ENCODE measurements around the gene COL11A1.

Gene COL11A1

GRCh38 chr1:103122983-103123720 is 14.8 kb upstream of the COL11A1 start:
- TF ChIP-seq SIN3A (IDR thresholded peaks at IDR 0.05; ENCODE audit: borderline replicate concordance, insufficient read depth, low read length) = no peak
- TF ChIP-seq FOXP2 (optimal IDR thresholded peaks at IDR 0.05; ENCODE audit: borderline replicate concordance, extremely low read depth, extremely low read length, insufficient read depth) = no peak
- no peak for TF ChIP-seq POLR2AphosphoS5 (IDR thresholded peaks at IDR 0.05; ENCODE audit: low read depth, low read length)
- TF ChIP-seq, protein P1, sequence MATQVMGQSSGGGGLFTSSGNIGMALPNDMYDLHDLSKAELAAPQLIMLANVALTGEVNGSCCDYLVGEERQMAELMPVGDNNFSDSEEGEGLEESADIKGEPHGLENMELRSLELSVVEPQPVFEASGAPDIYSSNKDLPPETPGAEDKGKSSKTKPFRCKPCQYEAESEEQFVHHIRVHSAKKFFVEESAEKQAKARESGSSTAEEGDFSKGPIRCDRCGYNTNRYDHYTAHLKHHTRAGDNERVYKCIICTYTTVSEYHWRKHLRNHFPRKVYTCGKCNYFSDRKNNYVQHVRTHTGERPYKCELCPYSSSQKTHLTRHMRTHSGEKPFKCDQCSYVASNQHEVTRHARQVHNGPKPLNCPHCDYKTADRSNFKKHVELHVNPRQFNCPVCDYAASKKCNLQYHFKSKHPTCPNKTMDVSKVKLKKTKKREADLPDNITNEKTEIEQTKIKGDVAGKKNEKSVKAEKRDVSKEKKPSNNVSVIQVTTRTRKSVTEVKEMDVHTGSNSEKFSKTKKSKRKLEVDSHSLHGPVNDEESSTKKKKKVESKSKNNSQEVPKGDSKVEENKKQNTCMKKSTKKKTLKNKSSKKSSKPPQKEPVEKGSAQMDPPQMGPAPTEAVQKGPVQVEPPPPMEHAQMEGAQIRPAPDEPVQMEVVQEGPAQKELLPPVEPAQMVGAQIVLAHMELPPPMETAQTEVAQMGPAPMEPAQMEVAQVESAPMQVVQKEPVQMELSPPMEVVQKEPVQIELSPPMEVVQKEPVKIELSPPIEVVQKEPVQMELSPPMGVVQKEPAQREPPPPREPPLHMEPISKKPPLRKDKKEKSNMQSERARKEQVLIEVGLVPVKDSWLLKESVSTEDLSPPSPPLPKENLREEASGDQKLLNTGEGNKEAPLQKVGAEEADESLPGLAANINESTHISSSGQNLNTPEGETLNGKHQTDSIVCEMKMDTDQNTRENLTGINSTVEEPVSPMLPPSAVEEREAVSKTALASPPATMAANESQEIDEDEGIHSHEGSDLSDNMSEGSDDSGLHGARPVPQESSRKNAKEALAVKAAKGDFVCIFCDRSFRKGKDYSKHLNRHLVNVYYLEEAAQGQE (IDR thresholded peaks at IDR 0.05; ENCODE audit: insufficient read depth in 1 of 2, low read depth in 2 of 2, low read length in 2 of 2) = no peak
- TF ChIP-seq TAF1 (IDR thresholded peaks at IDR 0.05; ENCODE audit: borderline replicate concordance, insufficient read depth, low read length) = no peak

- TF ChIP-seq POLR2AphosphoS5 (IDR thresholded peaks at IDR 0.05; ENCODE audit: low read depth, low read length) (no peak), FOXP2 (optimal IDR thresholded peaks at IDR 0.05; ENCODE audit: borderline replicate concordance, extremely low read depth, extremely low read length, insufficient read depth) (no peak), TAF1 (IDR thresholded peaks at IDR 0.05; ENCODE audit: borderline replicate concordance, insufficient read depth, low read length) (no peak), SIN3A (IDR thresholded peaks at IDR 0.05; ENCODE audit: borderline replicate concordance, insufficient read depth, low read length) (no peak)
- TF ChIP-seq, protein P1 (IDR thresholded peaks at IDR 0.05; ENCODE audit: insufficient read depth in 1 of 2, low read depth in 2 of 2, low read length in 2 of 2) = no peak
Observed at GRCh38 chr1:103120981-103121380, 12.7 kb upstream of the COL11A1 start.

- TF ChIP-seq, protein P1 (IDR thresholded peaks at IDR 0.05; ENCODE audit: insufficient read depth in 1 of 2, low read depth in 2 of 2, low read length in 2 of 2) = no peak
- no peak for TF ChIP-seq POLR2AphosphoS5 (IDR thresholded peaks at IDR 0.05; ENCODE audit: low read depth, low read length)
- no peak for TF ChIP-seq SIN3A (IDR thresholded peaks at IDR 0.05; ENCODE audit: borderline replicate concordance, insufficient read depth, low read length)
- TF ChIP-seq FOXP2 (optimal IDR thresholded peaks at IDR 0.05; ENCODE audit: borderline replicate concordance, extremely low read depth, extremely low read length, insufficient read depth) = no peak
- TF ChIP-seq TAF1 (IDR thresholded peaks at IDR 0.05; ENCODE audit: borderline replicate concordance, insufficient read depth, low read length) = no peak
Observed at GRCh38 chr1:103112546-103112945, 4.2 kb upstream of the COL11A1 start.

DNA sequence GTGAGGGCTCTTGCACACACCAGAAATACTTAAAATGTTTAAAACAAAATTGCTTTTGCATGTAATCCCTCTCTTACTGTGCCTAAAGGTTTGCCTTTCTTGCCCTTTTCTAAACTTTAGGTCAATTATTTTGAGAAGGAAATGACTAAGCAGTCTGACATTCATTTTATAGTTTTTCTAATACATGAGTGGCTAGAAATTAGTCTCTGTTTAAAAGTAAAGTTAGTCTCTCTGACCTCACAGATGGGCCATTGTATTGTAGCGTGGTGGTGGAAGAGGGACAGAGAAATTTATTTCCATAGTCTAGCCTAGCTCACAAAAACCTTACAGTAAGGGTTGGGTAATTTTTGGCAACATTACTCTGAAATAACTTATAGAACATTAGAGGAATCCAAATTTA is 3.6 kb upstream of the COL11A1 start:
- TF ChIP-seq POLR2AphosphoS5 (IDR thresholded peaks at IDR 0.05; ENCODE audit: low read depth, low read length) (no peak), SIN3A (IDR thresholded peaks at IDR 0.05; ENCODE audit: borderline replicate concordance, insufficient read depth, low read length) (no peak), TAF1 (IDR thresholded peaks at IDR 0.05; ENCODE audit: borderline replicate concordance, insufficient read depth, low read length) (no peak), FOXP2 (optimal IDR thresholded peaks at IDR 0.05; ENCODE audit: borderline replicate concordance, extremely low read depth, extremely low read length, insufficient read depth) (no peak)
- TF ChIP-seq, protein P1 (IDR thresholded peaks at IDR 0.05; ENCODE audit: insufficient read depth in 1 of 2, low read depth in 2 of 2, low read length in 2 of 2) = no peak
